WTC11 (cell line): ENCODE measurements around the gene MYOG.

ENCODE experiments used
- KAT7 ChIP-seq: sonication (generic); formaldehyde crosslinking; IDR thresholded peaks from 2 replicates; pipeline ENCODE4 v1.8.1; 2023; ENCODE audit warnings: missing genetic modification reagents, mild to moderate bottlenecking, borderline replicate concordance
- NFYB ChIP-seq: sonication (generic); formaldehyde crosslinking; conservative IDR thresholded peaks from 2 replicates; pipeline ENCODE4 v1.8.0; 2022; ENCODE audit warnings: low read depth, missing genetic modification reagents
- ZNF317 ChIP-seq: sonication (generic); formaldehyde crosslinking; IDR thresholded peaks from 2 replicates; pipeline ENCODE4 v1.8.1; 2023; ENCODE audit warnings: low read depth, mild to moderate bottlenecking, moderate library complexity, missing genetic modification reagents, borderline replicate concordance
- TF ChIP-seq, protein P1 (sequence below): sonication (generic); formaldehyde crosslinking; IDR thresholded peaks from 2 replicates; pipeline ENCODE4 v1.8.1; 2022; ENCODE audit warnings: low read depth, mild to moderate bottlenecking, moderate library complexity, missing genetic modification reagents, borderline replicate concordance
- TF ChIP-seq, protein P2 (sequence below): sonication (generic); formaldehyde crosslinking; IDR thresholded peaks from 2 replicates; pipeline ENCODE4 v1.8.0; 2022; ENCODE audit warnings: mild to moderate bottlenecking, missing genetic modification reagents

DNA sequence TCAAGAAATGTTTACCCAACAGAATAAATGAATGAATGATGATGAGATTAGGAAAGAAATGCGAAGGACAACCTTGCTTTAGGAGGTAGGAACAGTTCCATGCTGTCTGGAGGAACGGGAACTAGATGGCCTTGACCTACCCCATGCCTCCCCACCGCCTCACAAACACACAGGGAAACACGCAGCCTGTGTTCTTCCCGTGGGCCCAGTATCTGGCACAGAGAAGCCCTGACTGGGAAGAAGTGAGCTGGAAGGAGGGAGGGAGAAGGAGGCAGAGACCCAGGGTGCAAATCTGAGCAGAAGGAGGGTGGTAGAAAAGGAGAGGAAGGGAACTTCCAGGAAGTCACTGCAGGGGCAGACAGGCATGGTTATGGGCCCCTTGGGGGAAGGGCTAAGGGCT lies 38.2 kb upstream of the MYOG start:
- TF ChIP-seq KAT7 (CRISPR knock-in tag) (no peak), NFYB (no peak), ZNF317 (CRISPR knock-in tag) (no peak)
- TF ChIP-seq, protein P1, sequence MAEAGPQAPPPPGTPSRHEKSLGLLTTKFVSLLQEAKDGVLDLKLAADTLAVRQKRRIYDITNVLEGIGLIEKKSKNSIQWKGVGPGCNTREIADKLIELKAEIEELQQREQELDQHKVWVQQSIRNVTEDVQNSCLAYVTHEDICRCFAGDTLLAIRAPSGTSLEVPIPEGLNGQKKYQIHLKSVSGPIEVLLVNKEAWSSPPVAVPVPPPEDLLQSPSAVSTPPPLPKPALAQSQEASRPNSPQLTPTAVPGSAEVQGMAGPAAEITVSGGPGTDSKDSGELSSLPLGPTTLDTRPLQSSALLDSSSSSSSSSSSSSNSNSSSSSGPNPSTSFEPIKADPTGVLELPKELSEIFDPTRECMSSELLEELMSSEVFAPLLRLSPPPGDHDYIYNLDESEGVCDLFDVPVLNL (CRISPR knock-in tag) = no peak
- TF ChIP-seq, protein P2, sequence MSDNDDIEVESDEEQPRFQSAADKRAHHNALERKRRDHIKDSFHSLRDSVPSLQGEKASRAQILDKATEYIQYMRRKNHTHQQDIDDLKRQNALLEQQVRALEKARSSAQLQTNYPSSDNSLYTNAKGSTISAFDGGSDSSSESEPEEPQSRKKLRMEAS (CRISPR knock-in tag) = no peak
